Measurements from ENCODE around the gene MYH3.

MYH3 gene

DNA sequence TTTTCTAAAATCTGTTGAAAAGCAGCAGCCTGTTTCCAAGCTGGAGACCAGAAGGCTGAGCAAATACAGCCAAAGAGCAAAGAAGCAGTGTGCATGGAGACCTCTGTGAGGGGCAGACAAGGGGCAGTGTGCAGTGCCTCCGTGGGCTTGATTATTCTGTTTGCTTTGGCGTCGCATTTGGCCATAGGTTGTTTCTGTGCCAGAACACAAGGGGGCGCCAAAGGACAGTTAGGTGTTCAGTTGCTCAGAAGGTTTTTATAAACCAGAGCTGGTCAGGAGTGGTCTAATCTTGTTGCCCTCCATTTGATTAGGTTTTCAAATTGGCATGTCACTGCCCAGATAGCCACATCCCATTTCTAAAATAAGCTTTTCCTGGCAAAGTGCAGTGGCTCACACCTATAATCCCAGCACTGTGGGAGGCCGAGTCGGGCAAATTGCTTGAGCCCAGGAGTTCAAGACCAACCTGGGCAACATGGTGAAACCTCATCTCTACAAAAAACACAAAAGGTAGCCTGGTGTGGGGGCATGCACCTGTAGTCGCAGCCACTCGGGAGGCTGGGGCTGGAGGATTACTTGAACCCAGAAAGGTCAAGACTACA lies 10.6 kb downstream of the MYH3 start:
- TF ChIP-seq REST (IDR thresholded peaks at IDR 0.05; ENCODE audit: insufficient replicate concordance, low read depth) (no peak), CTCF (IDR thresholded peaks at IDR 0.05; ENCODE audit: insufficient read depth, low read length) (peak; percentile 34)
- Histone ChIP-seq H3K4me3 (replicated peaks; ENCODE audit: insufficient read depth, low read length) (no peak overlapping the region), H3K27ac (replicated peaks) (no peak overlapping the region), H3K27me3 (ENCODE audit: insufficient read depth, poor library complexity, severe bottlenecking) (no peaks in the 10 kb centered on the region)
- peak; percentile 11 to 39 for DNase-seq (ENCODE audit: low read depth in 1 of 2, low spot score in 1 of 2)

GRCh38 chr17:10640475-10640874 lies 16.6 kb downstream of the MYH3 start:
- TF ChIP-seq POLR2AphosphoS5 (IDR thresholded peaks at IDR 0.05; ENCODE audit: low read depth), result no peak
- TF ChIP-seq CTCF (IDR thresholded peaks at IDR 0.05; ENCODE audit: insufficient read depth, low read length), result no peak
- no peak for TF ChIP-seq GABPA (IDR thresholded peaks at IDR 0.05; ENCODE audit: low read depth)
- no peak for TF ChIP-seq SPI1 (IDR thresholded peaks at IDR 0.05; ENCODE audit: borderline replicate concordance, low read depth)
- TF ChIP-seq REST (IDR thresholded peaks at IDR 0.05; ENCODE audit: insufficient replicate concordance, low read depth), result no peak
- Histone ChIP-seq H3K27ac (replicated peaks) (no peak overlapping the region), H3K27me3 (ENCODE audit: insufficient read depth, poor library complexity, severe bottlenecking) (no peaks in the 10 kb centered on the region), H3K4me3 (replicated peaks; ENCODE audit: insufficient read depth, low read length) (no peak overlapping the region)
- no peak for DNase-seq (ENCODE audit: low read depth in 1 of 2, low spot score in 1 of 2)

DNA sequence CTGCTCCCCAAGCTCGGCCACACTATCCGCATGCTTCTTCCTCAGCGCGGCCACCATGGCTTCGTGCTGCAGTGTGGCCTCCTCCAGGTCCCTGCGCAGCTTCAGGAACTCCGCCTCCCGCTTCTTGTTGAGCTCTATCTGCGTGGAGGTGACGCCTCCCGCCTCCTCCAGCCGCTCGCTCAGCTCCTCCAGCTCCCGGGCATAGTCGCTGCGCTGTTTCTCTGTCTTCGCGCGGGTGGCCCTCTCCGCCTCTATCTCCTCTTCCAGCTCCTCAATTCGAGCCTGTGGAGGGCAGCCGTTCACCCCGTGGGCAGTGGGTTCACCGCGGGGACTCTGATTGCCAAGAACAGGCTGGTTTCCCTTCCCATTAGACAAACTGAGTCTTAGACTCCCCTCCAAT lies 19.0 kb downstream of the MYH3 start:
- TF ChIP-seq POLR2AphosphoS5 (IDR thresholded peaks at IDR 0.05; ENCODE audit: low read depth), result no peak
- no peak for DNase-seq (ENCODE audit: low read depth in 1 of 2, low spot score in 1 of 2)
- Histone ChIP-seq H3K4me3 (replicated peaks; ENCODE audit: insufficient read depth, low read length) (no peak overlapping the region), H3K27ac (replicated peaks) (no peak overlapping the region), H3K27me3 (ENCODE audit: insufficient read depth, poor library complexity, severe bottlenecking) (no peaks in the 10 kb centered on the region)

DNA sequence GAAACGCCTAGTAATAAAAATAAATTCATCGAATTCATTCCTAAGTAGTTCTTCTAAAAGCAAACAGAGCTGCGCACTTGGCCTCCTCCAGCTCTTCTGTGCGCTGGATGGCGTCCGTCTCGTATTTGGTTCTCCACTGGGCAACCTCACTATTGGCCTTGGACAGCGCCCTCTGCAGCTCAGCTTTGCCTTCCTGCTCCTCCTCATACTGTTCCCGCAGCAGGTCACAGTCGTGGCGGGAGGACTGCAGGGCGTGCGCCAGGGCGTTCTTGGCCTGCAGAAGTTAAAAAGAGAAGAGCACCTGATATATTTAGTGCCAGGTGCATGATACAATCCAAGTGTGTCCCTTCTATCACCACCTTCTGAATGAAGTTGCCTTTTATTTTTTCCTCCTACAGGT lies 21.8 kb downstream of the MYH3 start:
- TF ChIP-seq CTCF (IDR thresholded peaks at IDR 0.05; ENCODE audit: insufficient read depth, low read length) (no peak), GABPA (IDR thresholded peaks at IDR 0.05; ENCODE audit: low read depth) (no peak), POLR2AphosphoS5 (IDR thresholded peaks at IDR 0.05; ENCODE audit: low read depth) (no peak), SPI1 (IDR thresholded peaks at IDR 0.05; ENCODE audit: borderline replicate concordance, low read depth) (no peak), REST (IDR thresholded peaks at IDR 0.05; ENCODE audit: insufficient replicate concordance, low read depth) (no peak)
- Histone ChIP-seq H3K27me3 (ENCODE audit: insufficient read depth, poor library complexity, severe bottlenecking) (no peaks in the 10 kb centered on the region), H3K4me3 (replicated peaks; ENCODE audit: insufficient read depth, low read length) (no peak overlapping the region), H3K27ac (replicated peaks) (no peak overlapping the region)
- no peak for DNase-seq (ENCODE audit: low read depth in 1 of 2, low spot score in 1 of 2)
